Mesothelial cell of epicardium (in vitro differentiated cells): Measurements from ENCODE around the gene PIK3CA. TPM values are rescaled to one million over a fixed set of nuclear protein-coding genes. Genes with fewer than 3 reads are reported as not detected.

Source experiments
- DNase-seq, 2 experiments: peaks; one replicate each; pipeline ENCODE4 v3.0.0; 2021; ENCODE audit warnings: low spot score in 2 of 2; ENCODE audit not compliant: unreplicated experiment in 2 of 2
- H3K27ac Mint-ChIP-seq: 2 replicates; pipeline ENCODE4 v1.8.0; 2021; ENCODE audit warnings: mixed read lengths
- H3K27me3 Mint-ChIP-seq: 2 replicates; pipeline ENCODE4 v1.8.0; 2021; ENCODE audit warnings: low read depth, mixed read lengths
- H3K36me3 Mint-ChIP-seq: 2 replicates; pipeline ENCODE4 v1.8.0; 2021; ENCODE audit warnings: mixed read lengths
- H3K4me1 Mint-ChIP-seq: 2 replicates; pipeline ENCODE4 v1.8.0; 2021; ENCODE audit warnings: mixed read lengths
- H3K4me3 Mint-ChIP-seq: 2 replicates; pipeline ENCODE4 v1.8.0; 2021; ENCODE audit warnings: mild to moderate bottlenecking, moderate library complexity, mixed read lengths
- H3K9me3 Mint-ChIP-seq: 2 replicates; pipeline ENCODE4 v1.8.0; 2021; ENCODE audit warnings: mixed read lengths
- total RNA-seq: library from RNA; stranded (reverse); gene quantifications from 3 replicates; pipeline ENCODE4 v1.2.1, GENCODE V29; 2021
- TF ChIP-seq, protein P1 (sequence below): fragments of 200-600 bp; sonication (generic); IDR thresholded peaks from one replicate; pipeline ENCODE4 v1.5.0; 2021; ENCODE audit warnings: antibody characterized with exemption; ENCODE audit not compliant: unreplicated experiment

Gene PIK3CA
- total RNA-seq, 1 donor from 2014 or later: 22.4 TPM

DNA sequence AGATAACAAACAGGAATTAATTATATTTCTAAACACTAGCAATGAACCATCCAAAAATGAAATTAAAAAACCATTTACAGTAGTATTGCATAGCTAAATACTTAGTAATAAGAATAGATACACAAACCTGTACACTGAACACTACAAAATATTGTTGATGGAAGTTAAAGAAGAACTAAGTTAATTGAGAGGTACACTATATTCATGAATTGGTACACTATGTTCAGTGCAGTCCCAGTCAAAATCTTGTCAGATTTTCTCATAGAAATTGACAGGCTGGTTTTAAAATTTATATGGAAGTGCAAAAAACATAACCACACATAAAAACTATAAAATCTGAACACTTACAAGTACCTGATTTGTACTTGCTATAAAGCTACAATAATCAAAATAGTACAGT lies 24.4 kb downstream of the PIK3CA start:
- peaks cover 44% of the 10 kb centered on the region for H3K9me3 Mint-ChIP-seq
- H3K4me3 Mint-ChIP-seq: no peak overlapping the region
- H3K27me3 Mint-ChIP-seq: no peaks in the 10 kb centered on the region
- no peak overlapping the region for H3K27ac Mint-ChIP-seq
- H3K36me3 Mint-ChIP-seq: peaks cover 19% of the 10 kb centered on the region
- H3K4me1 Mint-ChIP-seq: peaks cover 3% of the 10 kb centered on the region
- DNase-seq: no peak
- TF ChIP-seq, protein P1, sequence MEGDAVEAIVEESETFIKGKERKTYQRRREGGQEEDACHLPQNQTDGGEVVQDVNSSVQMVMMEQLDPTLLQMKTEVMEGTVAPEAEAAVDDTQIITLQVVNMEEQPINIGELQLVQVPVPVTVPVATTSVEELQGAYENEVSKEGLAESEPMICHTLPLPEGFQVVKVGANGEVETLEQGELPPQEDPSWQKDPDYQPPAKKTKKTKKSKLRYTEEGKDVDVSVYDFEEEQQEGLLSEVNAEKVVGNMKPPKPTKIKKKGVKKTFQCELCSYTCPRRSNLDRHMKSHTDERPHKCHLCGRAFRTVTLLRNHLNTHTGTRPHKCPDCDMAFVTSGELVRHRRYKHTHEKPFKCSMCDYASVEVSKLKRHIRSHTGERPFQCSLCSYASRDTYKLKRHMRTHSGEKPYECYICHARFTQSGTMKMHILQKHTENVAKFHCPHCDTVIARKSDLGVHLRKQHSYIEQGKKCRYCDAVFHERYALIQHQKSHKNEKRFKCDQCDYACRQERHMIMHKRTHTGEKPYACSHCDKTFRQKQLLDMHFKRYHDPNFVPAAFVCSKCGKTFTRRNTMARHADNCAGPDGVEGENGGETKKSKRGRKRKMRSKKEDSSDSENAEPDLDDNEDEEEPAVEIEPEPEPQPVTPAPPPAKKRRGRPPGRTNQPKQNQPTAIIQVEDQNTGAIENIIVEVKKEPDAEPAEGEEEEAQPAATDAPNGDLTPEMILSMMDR: no peak

DNA sequence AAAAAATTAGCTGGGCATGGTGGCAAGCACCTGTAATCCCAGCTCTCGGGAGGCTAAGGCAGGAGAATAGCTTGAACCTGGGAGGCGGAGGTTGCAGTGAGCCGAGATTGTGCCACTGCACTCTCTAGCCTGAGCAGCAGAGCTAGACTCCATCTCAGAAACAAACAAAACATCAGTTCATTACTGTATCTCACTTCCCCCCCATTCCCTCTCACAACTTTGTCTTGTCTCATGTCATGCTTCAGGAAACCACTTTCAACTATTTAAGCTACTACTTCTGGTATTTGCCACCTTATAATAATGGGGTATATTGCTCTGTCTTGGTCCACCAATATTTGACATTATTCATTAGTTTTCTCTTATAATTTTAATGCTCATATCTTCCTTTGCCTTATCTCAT lies 26.2 kb downstream of the PIK3CA start:
- Mint-ChIP-seq H3K4me3 (no peak overlapping the region), H3K27me3 (no peaks in the 10 kb centered on the region), H3K27ac (no peak overlapping the region), H3K36me3 (peaks cover 15% of the 10 kb centered on the region), H3K9me3 (peaks cover 29% of the 10 kb centered on the region), H3K4me1 (peaks cover 8% of the 10 kb centered on the region)
- no peak for DNase-seq
- TF ChIP-seq, protein P1: no peak

DNA sequence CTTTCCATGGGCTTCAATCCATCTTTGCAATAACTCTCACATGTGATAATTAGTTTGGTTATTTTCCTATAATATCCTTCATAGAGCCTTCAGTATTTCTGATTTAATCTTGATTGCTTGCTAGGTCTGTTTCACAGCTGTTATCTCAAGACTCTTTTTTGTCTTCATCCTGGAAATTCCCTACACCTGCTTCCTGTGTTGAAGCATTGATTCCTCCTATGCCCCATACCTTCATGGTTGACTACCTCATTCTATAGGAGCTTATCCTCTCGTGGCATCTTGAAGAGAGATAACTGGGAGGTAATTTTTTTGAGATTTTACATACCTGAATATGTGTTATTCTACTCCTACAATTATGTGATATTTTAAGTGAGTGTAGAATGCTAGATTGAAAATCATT lies 26.7 kb downstream of the PIK3CA start:
- DNase-seq: no peak
- H3K9me3 Mint-ChIP-seq: peaks cover 24% of the 10 kb centered on the region
- H3K27me3 Mint-ChIP-seq: no peaks in the 10 kb centered on the region
- no peak overlapping the region for H3K27ac Mint-ChIP-seq
- TF ChIP-seq, protein P1: no peak
- peaks cover 13% of the 10 kb centered on the region for H3K36me3 Mint-ChIP-seq
- H3K4me1 Mint-ChIP-seq: peaks cover 8% of the 10 kb centered on the region
- no peak overlapping the region for H3K4me3 Mint-ChIP-seq

DNA sequence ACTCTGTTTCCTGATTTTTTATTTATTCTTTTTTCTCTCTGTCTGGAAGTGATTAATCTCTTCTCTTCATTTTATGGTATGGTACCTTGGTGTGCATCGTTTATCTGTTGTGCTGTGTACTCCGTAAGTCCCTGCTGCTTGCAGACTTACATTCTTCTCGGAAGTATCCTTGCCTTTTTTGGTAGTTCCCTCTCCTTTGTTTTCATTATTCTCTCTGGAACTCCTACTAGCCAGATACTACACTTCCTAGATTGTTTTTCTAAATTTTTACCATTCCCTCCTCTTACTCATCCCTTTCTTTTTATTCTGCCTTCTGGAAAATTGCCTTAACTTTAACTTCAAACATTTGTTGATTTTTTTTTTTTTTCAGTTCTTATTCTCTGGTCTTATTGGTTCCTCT lies 27.2 kb downstream of the PIK3CA start:
- Mint-ChIP-seq H3K27ac (peak overlapping the region; percentile 23), H3K27me3 (no peaks in the 10 kb centered on the region), H3K4me1 (peaks cover 8% of the 10 kb centered on the region), H3K36me3 (peaks cover 11% of the 10 kb centered on the region), H3K9me3 (peaks cover 22% of the 10 kb centered on the region), H3K4me3 (no peak overlapping the region)
- TF ChIP-seq, protein P1: no peak
- DNase-seq: no peak

DNA sequence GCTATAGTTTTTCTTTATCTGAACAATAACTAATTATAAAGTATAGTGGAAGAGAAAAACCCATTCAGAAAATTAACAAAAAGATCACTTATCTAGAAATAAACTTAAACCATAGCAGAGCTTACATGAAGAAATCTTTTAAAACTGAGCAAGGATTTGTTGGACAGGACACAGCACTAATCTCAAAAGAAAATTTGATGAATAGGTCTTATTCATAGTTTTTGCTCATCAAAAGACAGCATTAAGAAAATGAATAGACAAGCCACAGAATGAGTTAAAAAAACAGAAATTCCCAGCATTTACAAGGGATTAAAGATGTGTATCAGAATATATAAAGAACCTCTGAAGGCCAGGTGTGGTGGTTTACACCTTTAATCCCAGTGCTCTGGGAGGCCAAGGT lies 29.5 kb downstream of the PIK3CA start:
- Mint-ChIP-seq H3K4me3 (no peak overlapping the region), H3K36me3 (no peaks in the 10 kb centered on the region), H3K9me3 (peaks cover 2% of the 10 kb centered on the region), H3K27me3 (no peaks in the 10 kb centered on the region), H3K27ac (no peak overlapping the region), H3K4me1 (peaks cover 15% of the 10 kb centered on the region)
- DNase-seq: no peak
- TF ChIP-seq, protein P1: no peak

DNA sequence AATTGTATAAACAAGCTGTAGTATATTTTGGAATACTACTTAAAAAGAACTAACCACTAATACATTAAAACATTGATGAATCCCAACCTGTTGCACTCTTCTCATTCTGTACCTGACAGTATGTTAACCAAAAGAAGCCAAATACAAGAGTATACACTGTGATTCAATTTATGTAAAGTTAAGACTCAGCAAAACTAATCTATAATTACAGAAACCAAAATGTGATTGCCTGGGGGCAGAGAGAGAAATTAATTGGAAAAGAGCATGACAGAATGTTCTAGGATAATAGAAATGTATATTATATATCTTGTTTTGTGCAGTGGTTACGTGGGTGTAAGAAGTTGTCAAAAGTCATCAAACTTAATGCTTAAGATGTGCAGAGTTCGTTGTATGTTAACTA lies 31.1 kb downstream of the PIK3CA start:
- H3K36me3 Mint-ChIP-seq: no peaks in the 10 kb centered on the region
- H3K9me3 Mint-ChIP-seq: no peaks in the 10 kb centered on the region
- H3K4me1 Mint-ChIP-seq: peaks cover 15% of the 10 kb centered on the region
- no peaks in the 10 kb centered on the region for H3K27me3 Mint-ChIP-seq
- no peak for DNase-seq
- no peak overlapping the region for H3K27ac Mint-ChIP-seq
- no peak overlapping the region for H3K4me3 Mint-ChIP-seq
- TF ChIP-seq, protein P1: no peak
